GM18909 (cell line): ENCODE data around the gene BRIP1.
A peak's percentile ranks its signal among the peaks of the same experiment; 100 is the strongest.
"Not testable (repeated sequence)": the region's sequence is repeated elsewhere in the genome, so short reads cannot be mapped to it uniquely, and the experiment has no call there.

Source experiments
- ATAC-seq: cut with Tn5 transposase; IDR thresholded peaks from one replicate; pipeline ENCODE4 v1.9.1; 2021; ENCODE audit warnings: mild to moderate bottlenecking; ENCODE audit not compliant: unreplicated experiment, poor library complexity

Gene BRIP1

GRCh38 chr17:61862975-61863800 is at the start of gene BRIP1:
TSS of gene BRIP1 (minus strand) at chr17:61863528. CDS start at chr17:61861539, 1,989 bp downstream.
- peak; percentile 87 for ATAC-seq

DNA sequence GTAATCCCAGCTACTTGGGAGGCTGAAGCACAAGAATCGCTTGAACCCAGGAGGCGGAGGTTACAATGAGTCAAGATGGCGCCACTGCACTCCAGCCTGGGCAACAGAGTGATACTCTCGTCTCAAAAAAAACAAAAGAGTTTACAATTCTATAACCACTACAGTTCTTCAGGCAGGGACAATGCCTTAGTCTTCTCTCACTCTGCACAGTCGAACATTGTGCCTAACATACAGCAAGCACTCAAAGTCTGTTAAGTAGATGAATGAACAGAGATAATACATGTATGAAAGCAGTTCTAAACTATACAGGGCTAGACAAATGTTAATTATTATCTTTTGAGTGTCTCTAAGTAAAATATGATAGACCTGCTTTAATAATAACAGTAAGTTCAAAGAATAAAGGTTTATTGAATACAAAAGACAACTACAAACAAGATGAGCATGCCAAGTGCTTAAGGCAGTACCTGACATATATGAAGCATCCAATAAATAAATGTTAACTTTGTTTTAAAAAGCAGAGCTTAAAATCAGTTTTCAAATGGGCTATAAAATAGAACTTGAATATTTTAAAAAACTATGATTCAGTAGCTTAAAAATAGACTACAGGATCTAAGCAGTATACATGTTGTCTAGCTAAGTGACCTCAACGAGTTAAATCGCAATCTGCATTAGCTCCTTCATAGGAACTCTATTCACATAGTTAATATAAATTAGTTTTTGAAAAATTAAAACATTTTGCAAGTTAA is 45.1 kb upstream of the BRIP1 start:
- no peak for ATAC-seq

- ATAC-seq = no peak
Measured at GRCh38 chr17:61907361-61907760, 44.0 kb upstream of the BRIP1 start.

DNA sequence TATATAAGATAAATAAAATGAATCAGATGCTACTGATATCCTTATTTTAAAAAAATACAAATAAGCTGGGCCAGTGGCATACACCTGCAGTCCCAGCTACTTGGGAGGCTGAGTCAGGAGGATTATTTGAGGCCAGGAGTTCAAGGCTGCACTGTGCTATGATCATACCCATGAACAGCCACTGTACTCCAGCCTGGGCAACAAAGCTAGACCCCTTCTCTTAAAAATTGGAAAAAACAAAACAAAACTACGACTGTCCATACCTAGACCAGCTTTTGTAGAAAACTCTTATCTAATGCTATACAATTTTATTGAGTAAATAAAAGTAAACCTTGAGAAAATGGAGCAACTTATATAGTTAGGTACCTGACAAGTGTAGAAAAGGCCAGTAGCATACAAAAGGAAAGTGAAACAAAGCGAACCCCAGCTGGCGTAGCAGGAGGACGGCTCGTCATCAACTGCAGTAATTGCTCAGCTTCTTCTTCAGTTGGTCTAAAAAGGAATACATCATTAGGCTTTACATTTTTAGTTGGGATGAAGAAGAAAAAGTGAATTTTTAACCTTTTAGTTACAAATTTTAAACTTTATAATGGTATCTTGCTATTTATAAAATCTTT is 40.9 kb upstream of the BRIP1 start:
- ATAC-seq = no peak

DNA sequence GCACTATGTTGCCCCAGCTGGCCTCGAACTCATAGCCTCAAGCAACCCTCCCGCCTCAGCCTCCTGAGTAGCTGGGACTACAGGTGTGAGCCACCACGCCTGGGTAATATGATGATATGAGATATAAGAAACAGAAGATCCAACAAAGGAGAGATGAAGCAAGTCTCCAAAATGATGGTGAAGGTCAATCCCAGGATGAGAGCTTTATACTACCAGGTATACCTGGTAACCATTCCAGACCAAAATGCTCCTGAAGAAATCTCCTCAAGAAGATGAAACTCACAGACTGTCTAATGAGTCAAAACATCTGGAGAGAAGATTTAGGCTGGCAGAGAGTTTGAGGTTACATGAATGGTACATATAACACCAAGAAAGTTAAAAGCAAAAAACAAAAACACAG is 39.9 kb upstream of the BRIP1 start:
- ATAC-seq = no peak

DNA sequence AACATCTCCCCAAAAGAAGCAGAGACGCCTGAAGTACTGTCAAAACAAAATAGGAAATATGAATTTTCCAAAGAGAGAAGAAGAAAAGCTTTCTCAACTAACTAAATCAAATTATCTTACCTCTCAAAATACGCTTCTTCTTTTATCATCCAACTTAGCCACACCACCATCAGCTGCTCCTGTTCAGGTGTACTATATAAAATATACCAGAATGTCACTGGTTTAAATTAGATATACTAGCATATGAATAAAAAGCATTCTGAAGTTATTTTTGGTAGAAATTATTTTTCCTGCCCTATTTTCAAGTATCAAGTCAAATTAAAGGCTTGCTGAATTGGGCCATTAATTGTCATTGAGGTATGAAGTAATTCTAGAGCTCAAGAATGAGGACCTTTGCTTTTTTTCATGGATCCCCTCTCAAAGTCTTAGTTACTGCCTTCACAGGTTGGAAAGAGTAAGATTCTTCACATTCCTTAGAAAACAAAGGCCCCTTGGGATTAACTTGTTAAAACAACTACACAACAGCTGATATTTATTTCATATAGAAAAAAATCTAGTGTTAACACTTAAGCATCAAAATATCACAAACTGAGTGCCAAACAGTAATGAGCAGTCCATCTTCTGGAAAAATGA is 34.3 kb upstream of the BRIP1 start:
- no peak for ATAC-seq

GRCh38 chr17:61895391-61895790 is 32.1 kb upstream of the BRIP1 start:
- ATAC-seq = no peak

GRCh38 chr17:61894310-61894709 is 31.0 kb upstream of the BRIP1 start:
- not testable (repeated sequence) for ATAC-seq

DNA sequence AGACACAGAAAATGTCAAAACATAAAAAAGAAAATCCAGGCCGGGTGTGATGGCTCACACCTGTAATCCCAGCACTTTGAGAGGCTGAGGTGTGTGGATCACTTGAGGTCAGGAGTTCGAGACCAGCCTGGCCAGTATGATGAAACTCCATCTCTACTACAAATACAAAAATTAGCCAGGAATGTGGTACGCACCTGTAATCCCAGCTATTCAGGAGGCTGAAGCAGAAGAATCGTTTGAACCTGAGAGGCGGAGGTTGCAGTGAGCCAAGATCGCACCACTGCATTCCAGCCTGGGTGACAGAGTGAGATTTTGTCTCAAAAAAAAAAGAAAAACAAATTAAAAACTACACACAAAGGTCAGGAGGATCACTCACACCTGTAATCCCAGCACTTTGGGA is 24.4 kb upstream of the BRIP1 start:
- ATAC-seq = not testable (repeated sequence)

DNA sequence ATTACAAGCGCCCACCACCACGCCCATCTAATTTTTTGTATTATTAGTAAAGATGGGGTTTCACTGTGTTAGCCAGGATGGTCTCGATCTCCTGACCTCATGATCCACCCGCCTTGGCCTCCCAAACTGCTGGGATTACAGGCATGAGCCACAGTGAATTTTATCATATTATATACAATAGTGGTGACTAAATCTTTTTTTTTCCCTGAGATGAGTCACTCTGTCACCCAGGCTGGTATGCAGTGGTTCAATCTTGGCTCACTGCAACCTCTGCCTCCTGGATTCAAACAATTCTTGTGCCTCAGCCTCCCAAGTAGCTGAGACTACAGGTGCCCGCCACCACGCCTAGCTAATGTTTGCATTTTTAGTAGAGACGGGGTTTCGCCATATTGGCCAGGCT is 22.5 kb upstream of the BRIP1 start:
- not testable (repeated sequence) for ATAC-seq

GRCh38 chr17:61884864-61885263 is 21.5 kb upstream of the BRIP1 start:
- ATAC-seq = no peak

DNA sequence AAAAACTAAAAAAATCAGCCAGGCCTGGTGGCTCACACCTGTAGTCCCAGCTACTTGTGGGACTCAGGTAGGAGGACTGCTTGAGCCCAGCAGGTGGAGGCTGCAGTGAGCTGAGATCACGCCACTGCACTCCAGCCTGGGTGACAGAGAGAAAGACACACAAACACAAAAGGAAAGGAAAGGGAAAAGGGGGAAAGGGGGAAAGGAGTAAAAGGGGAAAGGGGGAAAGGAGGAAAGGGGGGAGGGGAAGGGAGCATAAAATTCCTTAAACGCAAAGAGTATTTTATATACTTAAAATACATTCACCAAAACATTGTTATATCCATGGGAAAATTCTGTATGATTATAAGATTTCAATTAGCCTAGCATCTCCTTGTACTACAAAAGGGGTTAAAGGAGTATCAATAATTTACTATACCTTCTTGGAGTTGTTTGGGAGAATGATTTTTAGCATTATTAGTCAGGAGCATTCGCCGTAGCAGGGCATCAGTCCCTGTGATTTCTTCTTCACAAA is 17.3 kb upstream of the BRIP1 start:
- ATAC-seq = no peak

- ATAC-seq = no peak
Measured at GRCh38 chr17:61878984-61879612, 15.8 kb upstream of the BRIP1 start.

DNA sequence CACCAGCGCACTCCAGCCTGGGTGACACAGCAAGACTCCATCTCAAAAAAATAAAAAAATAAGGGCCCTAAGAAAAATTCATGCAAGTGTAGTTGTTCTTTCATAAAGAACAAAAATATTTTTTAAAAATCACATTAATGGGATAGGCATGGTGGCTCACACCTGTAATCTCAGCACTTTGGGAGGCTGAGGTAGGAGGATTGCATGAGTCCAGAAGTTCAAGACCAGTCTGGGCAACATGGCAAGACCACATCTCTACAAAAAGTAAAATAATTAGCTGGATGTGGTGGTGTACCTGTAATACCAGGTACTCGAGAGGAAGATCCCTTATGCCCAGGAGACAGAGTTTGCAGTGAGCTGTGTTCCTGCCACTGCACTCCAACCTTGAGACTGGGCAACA is 15.2 kb upstream of the BRIP1 start:
- no peak for ATAC-seq

DNA sequence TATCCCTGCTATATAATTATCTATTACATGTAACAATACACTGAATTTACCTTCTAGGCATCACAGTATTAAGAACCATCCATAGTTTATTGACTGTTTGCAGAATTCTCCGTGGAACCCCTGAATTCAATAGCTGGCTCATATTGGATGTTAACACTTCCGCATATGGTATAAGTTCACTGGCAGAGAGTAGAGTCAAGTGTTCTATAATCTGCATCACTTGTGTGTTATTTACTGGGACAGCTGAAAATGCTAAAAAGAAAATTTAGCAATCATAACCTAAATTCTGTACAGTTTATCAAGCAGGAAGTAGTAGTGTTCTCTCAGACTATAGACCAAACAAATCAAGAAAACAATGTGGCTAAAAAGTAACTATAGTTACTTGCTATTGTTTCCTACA is 14.5 kb upstream of the BRIP1 start:
- no peak for ATAC-seq

- ATAC-seq = no peak
Measured at GRCh38 chr17:61875804-61876203, 12.5 kb upstream of the BRIP1 start.

DNA sequence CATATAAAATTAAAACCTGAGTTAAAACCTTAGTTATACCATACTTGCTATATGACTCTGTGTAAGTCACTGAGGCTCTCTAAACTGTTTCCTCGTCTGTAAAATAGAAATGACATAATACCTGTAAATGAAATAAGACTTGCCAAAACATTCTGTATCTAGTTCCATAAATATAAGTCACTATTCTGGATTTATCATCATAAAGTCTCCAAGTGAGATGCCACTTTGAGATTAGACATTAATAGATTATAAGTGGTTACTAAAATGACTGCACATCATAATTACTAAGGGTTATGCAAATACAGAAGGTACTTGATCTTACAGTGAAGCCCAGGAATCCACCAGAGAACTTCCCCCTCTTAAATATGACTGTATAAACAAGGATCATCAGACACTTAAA is 12.0 kb upstream of the BRIP1 start:
- no peak for ATAC-seq

GRCh38 chr17:61874075-61874474 is 10.7 kb upstream of the BRIP1 start:
- ATAC-seq = no peak

GRCh38 chr17:61872099-61872498 is 8.8 kb upstream of the BRIP1 start:
- ATAC-seq = no peak

DNA sequence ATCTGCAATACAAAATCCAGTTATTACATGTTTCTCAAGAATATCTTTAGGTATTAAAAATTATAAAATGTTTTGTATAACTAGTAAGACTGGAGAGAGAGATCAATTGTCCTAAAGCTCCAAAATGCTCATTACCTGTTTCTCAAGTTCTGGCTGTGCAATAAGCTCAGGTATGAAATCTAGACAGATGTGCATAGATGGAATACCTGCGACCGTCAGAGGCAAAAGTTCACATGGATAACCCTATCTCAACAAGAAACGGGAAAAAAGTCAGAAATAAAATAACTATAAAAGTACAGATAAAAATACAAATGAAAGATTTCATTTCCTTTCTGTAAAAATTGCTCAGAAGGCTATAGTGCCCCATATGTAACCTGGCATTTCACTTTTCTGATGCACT is 5.8 kb upstream of the BRIP1 start:
- ATAC-seq = no peak
